ENCODE results near the gene UNC79. TPM values are rescaled to one million over a fixed set of nuclear protein-coding genes. Genes with fewer than 3 reads are reported as not detected.

UNC79 gene
- total RNA-seq, 1 donor from 2014 or later = 0.37 TPM

DNA sequence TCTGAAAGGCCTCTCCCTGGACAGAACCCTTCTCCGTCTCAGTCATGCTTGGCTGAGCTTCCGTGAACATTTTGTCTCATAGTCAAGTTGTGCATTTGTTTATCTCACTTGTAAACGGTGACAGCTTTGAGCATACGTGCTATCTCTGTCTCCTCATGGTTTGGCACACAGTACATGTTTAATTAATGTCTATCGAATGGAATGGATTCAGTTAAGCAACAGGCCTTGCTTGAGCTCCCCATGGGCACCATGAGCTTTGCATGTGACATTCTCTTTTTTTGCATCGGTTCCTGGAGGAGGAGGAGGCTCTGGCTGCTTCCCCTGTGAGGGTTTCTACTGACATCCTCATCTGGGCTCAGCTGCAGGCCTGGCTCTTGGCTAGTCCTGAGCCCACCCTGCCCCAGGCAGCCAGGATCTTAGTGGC, 277.6 kb downstream of the UNC79 start:
- no peak for DNase-seq (ENCODE audit: low spot score)

DNA sequence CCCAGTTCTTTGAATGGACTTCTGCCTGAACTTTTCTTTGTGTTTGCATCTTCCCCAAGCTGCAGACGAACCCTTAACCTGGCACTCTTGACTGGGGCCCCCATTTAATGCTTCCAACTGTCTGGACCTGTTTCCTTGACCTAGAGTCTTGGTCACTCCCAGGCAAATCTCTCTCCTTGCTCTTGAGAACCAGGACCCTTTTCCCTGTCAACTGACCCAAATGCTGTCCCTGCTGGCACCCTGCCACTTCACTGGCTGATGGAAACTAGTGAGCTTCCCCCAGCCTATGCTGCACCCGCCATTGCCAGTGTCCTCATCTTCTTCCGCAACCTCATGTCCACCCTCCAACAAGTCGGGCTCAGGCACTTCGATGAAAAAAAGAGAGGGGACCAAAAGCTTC, 278.1 kb downstream of the UNC79 start:
- no peak for DNase-seq (ENCODE audit: low spot score)

DNA sequence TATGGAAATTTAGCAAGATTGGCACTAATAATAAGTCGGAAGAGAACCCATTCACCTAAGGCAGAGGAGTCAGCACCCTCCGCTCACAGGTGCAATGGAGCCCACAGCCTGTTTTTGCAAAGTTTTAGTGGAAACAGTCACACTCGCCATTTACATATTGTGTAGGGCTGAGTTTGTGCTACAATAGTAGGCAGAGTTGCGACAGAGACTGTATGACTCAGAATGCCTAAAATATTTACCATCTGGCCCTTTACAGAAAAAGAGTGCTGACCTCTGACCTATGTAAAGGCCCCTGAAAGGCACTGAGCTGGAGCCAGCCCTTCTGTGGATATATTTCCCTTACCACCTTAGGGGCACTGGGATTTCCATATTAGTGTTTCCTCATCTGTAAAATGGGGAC, 278.5 kb downstream of the UNC79 start:
- no peak for DNase-seq (ENCODE audit: low spot score)

DNA sequence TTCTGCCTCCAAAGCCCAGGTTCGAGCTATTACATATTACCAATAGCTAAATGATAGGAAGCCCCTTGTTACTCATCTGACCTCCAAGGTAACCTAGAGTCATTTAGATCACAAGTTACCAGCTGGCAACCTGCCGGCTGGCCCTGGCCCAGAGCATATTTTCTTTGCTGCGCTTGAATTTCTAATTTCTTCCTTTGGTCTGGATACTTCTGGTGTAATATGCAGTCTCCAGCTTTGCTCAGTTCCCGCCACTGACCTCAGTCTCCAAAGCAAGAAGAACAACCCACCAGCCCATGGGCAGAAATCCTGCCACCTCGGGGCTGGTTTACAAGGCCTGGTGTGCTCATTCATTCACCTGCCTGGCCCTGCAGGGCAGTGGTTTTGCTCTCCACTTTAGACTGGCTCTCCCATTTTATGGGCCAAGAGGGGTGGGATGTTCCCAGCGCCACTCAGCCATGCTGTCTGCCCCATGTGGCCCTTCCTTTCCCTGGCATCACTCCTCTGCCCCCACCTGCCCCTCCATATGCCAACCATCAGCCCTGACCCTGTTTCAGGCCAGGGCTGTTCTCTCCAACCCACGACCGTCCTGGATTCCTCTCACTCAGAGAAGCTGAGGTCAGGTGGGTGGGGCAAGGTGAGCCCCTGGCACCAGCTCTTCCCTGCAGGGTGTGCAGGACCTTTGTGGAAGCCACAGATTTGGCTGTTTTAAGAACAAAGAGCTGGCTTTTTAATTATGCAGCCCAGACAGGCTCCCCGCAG, 281.5 kb downstream of the UNC79 start:
- DNase-seq (ENCODE audit: low spot score) = no peak

DNA sequence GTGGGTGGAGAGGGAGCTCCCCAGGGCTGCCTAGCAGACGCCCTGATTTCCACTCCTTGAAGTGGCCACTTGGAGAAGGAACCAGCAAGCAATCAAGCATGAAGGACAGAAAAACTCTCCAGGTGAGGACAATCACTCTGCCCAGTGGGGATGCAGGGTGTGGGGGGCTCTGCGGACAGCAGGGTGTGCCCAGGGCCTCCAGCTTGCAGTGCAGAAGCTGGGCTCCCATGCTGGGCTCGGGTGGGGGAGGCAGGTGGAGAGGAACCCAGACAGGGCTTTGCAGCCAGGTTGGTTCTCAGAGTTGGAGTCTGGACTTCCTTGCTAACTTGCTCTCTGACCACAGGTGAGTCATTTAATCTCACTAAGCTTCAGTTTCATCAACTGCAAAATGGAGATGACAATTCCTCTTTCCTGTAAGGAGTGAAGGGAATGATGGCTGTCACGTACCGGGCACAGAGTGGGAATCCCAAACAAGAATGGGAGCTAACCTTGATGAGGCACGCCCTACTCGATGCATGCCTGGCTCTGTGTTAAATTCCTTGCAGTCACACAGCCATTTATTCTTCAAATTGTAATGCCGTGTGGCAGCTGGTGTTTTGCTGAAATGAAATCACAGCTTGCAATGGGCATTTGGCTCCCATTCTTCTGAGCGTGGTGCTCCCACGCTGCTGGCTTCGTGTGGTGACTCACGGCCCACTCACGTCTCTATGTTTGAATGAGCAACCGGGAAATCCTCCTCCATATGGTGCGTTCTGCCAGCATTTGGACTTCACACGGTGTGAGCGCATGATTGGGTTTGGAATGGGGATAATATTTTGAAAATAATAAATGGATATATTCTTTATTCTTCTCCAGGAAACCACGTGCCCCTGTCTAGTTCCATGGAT, 282.3 kb downstream of the UNC79 start:
- DNase-seq (ENCODE audit: low spot score) = no peak

DNA sequence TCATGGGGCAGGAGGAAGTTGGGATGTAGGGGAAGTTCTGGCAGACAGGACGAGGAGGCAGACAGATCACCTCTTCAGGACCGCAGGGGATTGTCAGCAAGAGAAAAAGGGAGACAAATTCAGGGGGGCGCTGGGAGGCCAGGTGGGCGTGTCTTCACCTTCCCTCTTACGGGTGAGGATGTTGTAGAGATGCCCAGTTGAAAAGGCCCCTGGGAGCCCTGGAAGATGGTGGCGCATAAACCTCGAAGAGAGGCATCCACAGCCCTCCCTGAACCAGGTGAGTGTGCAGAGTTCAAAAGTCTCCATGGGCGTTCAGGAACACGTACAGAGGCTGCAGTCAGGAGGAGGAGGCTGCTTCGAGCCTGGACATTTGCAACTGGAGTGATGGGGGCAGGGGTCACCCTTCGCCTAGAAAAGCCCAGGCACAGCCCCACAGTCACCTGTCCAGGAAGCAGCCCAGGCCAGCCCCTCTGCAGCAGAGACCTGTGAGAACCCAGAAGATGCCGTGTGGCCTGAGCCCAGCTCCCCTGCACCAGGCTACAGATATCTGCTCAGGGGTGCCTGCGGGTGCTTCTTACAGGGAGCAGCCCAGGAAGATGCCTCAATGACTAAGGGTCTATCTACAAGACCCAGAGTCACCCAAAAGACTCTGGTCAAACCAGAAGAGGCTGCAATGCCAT, 283.1 kb downstream of the UNC79 start:
- no peak for DNase-seq (ENCODE audit: low spot score)

DNA sequence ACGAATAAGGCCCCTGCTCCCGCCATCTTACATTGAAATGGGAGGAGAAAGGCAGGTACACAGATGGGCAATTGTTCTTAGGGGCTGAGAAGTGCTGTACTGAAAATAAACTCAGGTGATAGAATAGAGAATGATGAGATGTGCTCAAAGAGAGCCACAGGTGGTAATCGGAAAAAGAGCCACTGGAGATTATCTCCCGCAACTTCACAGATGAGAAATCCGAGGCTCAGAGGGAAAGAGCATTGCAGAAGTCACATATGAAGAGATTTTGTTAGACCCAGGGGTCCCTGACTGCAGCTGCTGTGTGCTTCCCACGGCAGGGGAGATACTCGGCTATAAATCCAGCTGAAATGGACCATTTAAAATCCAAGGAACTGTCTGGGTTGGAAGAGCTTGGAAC, 283.9 kb downstream of the UNC79 start:
- no peak for DNase-seq (ENCODE audit: low spot score)

DNA sequence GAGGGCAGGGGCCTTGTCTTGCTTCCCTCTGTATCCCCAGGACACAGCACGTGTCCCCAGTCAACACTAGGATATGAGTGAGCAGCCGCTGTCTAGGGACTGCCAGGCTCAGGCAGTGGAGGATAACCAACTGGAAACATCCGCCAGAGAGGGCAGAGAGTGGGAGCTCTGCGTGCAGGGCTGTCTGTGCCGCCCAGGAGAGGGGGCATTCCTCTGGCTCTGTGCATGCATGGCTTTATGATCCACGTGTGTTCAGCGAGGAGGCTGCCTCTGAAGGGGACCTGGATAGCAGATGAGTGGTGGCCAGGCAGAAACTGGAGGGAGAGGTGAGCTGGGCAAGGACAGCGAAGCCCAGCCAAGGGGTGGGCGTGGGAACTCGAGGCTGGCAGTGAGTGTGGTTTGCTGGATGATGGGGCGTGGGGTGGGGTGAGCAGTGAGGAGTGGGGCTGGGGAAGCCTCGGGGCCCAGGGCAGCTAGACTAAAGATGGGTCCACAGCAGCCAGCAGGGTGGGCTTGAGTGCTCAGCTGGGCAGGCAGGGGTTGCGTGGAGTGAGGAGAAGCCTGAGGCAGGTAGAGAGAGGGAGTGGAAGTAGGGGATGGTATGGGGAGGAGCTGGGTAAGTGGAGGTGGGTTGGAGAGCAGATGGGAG, 284.7 kb downstream of the UNC79 start:
- no peak for DNase-seq (ENCODE audit: low spot score)

DNA sequence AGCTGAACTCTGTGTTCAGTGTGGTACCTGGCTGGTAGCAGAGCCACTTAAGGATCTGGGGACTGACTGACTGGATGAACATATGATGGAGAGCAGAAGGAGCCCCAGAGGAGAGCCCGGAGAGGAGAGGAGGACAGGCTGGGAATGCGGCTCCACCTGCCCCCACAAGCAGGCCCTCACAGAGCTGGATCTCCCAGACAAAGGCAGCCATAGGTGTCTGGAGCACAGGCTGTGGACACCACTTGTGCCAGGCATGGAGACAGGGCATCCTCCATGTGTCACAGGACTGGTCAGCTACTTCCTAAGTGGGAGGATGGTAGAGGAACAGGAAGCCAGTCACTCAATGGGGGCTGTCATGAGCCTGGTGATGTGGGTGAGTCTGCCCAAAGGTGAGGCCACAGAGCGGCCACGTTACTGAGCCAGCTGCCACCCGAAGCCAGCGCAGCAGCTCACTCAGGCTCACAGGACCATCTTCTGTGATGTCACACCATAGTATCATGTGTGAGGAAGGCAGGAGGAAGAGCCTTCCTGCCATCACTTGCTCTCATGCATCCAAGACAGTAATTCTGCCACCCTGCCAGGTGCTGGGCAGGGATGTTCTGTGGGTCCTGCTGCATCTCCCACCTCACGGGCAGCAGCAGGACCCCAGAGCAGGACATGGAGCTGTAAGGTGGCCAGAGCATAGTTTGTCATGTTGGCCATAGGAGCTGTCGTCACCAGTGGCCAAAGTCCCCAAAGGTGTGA, 285.4 kb downstream of the UNC79 start:
- no peak for DNase-seq (ENCODE audit: low spot score)

DNA sequence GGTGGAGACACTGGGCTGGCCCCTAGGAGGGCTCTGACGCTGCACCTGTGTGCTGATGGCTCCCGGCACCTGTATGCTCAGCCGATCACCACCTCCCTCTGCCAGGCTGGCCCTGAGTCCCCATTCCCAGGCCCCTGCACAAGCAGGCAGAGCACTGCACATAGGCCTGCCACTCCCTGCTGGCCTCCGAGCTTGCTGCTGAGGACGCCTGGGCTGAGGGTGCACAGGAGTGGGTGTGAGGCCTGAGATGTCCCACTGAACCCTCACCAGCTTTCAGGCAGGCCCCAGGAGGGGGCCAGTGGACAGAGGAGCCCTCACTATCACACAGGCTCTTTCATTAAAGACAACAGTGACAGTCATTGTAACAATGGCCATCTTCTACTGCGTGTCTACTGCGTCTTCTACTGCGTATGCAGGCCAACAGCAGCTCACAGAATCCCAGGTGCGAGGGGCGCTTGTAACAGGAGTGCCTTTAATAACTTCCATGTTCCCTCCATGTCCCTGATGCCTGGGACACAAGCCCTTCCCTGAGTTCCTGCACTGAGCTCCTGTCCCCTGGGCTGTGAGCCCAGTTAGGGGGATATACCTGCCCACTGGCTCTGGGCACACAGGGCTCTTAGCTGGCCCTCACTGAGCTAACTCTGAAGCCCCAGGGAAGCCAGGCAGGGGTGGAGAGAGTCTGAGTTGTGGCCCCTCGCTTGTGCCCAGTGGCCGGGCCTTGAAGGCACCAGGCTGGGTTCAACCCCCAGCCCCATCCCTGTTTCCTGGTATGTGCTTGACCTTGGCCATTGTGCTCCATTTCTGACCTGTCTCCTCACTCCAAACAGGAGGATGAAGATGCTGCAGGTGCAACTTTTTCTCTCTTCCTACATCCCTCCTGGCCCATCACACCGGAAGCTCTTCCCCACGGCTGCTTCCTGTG, 286.3 kb downstream of the UNC79 start:
- no peak for DNase-seq (ENCODE audit: low spot score)

DNA sequence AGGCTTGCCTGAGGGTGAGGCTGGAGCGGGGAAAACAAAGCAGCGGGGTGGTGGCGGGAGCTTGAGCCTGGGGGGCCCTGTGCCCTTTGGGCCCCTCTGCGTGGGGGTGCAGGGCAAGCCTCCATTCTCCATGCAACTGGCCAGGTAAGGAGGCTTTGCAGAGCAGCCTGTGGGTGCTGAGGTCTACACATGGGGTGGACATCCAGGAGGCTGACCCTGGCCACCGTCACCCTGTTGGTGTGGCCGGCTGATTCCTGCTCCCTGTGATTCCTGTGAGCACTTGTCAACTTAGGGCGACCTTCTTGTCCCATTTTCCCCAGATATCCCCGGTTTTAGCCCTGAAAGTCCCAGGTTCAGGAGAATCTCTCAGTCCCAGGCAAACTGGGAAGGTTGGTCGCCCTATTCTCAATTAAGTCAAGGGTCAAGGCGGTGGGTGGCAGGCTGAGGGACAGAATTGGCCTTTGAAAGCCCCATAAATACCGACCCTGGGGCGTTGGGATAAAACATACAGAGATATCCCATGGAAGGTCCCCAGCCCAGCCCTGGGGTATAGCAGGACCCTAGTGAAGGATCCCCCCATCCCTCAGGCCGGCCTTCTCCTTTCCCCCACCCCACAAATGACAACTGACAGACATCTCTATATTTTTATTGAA, 287.1 kb downstream of the UNC79 start:
- DNase-seq (ENCODE audit: low spot score) = no peak

DNA sequence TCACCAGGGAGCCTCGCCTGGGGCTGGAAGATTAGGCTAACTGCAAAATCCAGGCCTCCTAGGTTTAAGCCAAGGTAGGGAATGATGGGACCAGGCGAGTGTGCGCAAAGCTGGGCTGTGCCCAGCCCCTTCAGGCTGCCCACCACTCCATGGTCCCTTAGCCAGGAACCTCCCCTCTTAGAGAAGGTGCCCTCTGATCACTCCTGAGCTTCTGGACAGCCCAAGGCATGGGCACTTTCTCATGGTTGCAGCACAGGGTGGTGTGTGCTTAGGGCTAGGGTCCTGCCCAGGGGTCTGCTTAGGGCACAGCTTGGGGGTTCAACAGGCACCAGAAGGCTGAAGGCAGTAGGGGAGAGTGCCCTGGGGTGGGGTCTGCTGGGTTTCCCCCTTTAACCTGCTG, 288.5 kb downstream of the UNC79 start:
- no peak for DNase-seq (ENCODE audit: low spot score)

DNA sequence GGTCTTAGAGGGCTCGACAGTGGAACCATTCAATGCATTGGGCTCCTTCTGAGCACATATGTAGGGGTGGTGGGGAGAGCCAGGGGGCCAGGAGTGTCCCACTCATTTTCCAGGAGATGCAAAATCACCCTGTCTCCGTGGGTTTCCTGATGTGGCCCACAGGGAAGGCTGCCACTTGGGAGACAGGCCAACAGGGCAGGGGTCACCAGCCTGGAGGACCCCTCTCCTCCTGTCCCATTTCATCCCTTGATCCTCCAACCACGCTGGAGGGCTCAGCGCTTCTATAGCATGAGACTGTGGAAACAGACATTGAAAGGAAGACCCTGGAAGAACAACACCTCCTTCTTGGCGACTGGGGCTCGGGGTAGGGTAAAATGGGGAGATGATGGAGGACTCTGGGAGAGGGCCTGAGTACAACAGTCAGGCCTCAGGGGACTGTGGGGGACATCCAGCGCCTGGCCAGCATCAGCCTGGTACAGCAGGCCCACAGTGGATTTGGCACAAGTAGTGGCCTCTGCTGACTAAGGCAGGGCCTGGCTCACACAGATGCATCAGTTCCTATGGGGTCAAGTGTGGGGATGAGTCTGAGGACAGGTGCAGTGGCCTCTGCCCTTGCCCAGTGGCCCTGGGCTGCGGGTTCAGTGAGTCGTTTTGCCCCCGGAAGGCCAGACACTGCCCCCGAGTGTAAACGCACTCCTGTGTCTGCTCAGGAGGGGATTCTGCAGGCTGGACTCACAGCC, 289.5 kb downstream of the UNC79 start:
- no peak for DNase-seq (ENCODE audit: low spot score)

DNA sequence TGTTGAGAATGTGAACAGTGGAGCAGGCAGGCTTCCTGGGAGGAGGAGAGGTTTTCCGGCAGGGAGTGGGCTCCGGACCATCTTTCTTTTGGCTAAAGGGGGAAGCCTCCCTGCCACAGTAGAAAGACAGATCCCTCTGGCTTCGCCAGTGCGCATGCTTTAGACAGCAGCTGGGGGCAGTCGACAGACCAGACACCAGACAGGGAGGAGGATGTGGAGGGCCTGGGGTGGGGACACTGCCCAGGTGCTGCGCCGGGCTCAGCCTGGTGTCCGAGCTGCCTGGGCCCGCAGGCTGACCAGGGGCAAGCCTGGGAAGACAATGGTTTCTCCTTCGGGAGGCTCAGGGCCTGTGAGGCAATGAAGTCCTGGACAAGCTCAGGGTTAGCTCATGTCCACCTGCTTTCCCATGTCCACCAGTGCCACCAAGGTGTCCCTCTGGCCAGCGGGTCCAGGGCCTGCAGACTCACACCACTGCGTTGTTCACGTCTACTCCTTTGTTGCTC, 290.3 kb downstream of the UNC79 start:
- DNase-seq (ENCODE audit: low spot score) = no peak

DNA sequence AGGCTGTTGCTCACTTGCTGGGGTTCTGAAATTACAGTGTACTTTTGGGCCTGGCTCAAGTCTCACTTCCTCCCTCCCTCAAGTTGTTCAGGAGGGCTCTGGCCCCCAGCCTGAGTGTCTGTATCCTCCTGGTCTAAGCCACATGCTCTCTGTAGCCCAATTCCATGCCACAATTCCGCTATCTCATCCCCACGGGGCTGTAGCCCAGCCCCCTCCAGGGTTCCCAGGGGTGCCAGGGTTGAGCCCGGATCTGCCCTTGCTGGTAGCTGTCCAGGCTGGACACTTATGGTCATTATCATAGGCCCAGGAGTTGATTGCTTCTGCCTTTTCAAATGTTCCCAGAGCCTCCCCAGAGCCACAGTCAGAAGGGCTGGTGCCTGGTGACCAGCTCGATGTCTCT, 292.3 kb downstream of the UNC79 start:
- DNase-seq (ENCODE audit: low spot score) = no peak

DNA sequence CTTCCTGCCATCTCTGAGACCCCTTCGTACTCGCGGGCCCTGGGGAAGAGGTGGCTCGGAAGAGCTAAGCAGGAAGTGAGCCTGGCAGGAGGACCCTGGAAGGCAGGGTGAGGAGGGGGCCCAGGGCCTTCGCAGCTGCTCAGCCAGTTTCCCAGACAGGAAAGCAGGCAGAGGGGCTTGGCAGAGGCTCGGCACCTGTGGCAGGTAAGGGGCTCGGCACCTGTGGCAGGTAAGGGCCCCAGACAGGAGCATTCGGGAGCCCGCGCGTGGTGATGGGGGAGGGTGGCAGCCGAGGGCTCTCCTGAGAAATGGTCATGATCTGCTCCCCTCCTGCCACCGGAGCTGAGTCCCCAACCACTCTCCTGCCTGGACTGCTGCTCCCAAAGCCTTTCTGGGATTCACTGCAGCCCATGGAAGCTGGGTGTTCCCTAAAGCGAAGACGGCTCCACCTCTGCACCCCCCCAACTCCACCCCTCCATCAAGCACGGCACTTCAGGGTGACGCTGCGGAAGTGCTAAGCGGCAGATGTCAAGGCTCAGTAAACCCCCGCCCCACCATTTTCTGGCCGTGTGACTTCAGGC, 294.4 kb downstream of the UNC79 start:
- no peak for DNase-seq (ENCODE audit: low spot score)

DNA sequence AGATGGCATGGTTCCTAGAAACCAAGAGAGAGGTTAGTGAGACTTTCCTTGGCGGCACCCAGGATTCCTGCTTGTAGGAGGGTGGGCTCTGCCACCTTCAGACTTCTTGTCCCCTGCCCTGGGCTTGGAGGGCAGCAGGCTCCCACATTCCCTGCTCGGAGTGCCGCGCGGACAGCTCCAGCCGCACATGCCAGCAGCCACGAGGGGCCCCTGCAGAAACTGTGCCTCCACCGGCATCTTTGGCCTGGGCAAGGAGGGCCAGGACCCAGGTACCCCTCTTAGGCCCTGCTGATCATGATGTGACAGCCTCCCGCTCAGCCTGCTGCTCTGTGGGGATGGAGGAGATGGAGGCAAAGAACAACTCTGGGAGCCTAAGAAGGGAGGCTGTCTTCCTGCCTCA, 295.3 kb downstream of the UNC79 start:
- DNase-seq (ENCODE audit: low spot score) = no peak

DNA sequence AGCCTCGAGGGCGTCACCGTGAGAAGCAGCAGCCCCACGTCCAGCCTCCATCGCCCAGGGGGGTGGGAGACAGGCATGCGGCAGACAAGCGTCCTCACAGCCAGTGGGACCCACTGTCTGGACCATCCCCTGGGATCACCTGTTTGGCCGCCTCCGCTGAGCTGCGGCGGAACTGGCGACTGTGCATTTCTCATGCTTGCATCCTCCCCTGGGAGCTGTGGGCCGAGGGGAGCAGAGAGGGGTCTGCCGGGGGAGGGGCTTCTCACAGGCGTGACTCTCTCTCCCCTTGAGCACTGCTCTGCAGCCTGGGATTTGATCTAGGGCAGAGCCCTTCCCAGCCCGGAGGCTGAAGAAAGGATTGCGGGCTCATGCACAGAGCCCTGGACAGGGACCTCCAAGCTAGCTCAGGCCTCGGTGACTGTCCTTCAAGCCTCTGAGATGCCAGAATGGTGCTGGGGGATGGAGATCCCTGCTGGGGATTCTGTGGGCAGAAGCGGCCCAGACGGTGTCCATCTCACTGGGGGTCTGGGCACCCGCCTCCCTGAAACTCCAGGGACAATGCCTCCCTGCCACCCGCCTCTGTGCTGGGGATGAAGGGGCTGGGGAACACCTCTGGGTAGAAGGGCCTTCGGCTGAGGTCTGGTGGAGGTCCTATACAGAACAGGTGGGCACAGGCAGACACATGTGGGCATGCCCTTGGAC, 296.5 kb downstream of the UNC79 start:
- no peak for DNase-seq (ENCODE audit: low spot score)

Data from mucosa of gallbladder (tissue), 1 donor.